Dendritic cell treated with granulocyte-macrophage colony-stimulating factor and Interleukin-4, amounts not matched to agents 40 ng/mL and 50 ng/mL, for 4 days (primary cell): ENCODE data around the gene HAX1.
"Not testable (repeated sequence)": the region's sequence is repeated elsewhere in the genome, so short reads cannot be mapped to it uniquely, and the experiment has no call there.

Experiments
- H3K27ac Mint-ChIP-seq: one replicate; pipeline ENCODE4 v1.8.0; 2022; ENCODE audit warnings: mild to moderate bottlenecking, mixed read lengths
- H3K27me3 Mint-ChIP-seq: one replicate; pipeline ENCODE4 v1.8.0; 2022; ENCODE audit warnings: mild to moderate bottlenecking, mixed read lengths
- H3K36me3 Mint-ChIP-seq: one replicate; pipeline ENCODE4 v1.8.0; 2022; ENCODE audit warnings: low read depth, mixed read lengths
- H3K4me1 Mint-ChIP-seq: one replicate; pipeline ENCODE4 v1.8.0; 2022; ENCODE audit warnings: low read depth, mixed read lengths
- H3K4me3 Mint-ChIP-seq: one replicate; pipeline ENCODE4 v1.8.0; 2022; ENCODE audit warnings: mild to moderate bottlenecking, moderate library complexity, mixed read lengths
- H3K9me3 Mint-ChIP-seq: one replicate; pipeline ENCODE4 v1.8.0; 2022; ENCODE audit warnings: mixed read lengths
- intact Hi-C: fragments of 100-400 bp; cut with micrococcal nuclease; formaldehyde crosslinking; loops from one replicate; pipeline ENCODE4 v1.15.0; 2022

The HAX1 gene

GRCh38 chr1:154304664-154305337 lies 32.4 kb downstream of the HAX1 start:
- H3K27me3 Mint-ChIP-seq: peaks cover 8% of the 10 kb centered on the region
- H3K9me3 Mint-ChIP-seq: no peaks in the 10 kb centered on the region
- intact Hi-C loops: loop anchor here (10.0 kb wide), 1 partner anchor 280 kb away; no protein-coding TSS in a partner anchor
- H3K4me3 Mint-ChIP-seq: no peak overlapping the region
- no peaks in the 10 kb centered on the region for H3K36me3 Mint-ChIP-seq
- no peaks in the 10 kb centered on the region for H3K4me1 Mint-ChIP-seq
- no peak overlapping the region for H3K27ac Mint-ChIP-seq

GRCh38 chr1:154306151-154306550 lies 33.7 kb downstream of the HAX1 start:
- H3K36me3 Mint-ChIP-seq: no peaks in the 10 kb centered on the region
- H3K4me3 Mint-ChIP-seq: no peak overlapping the region
- H3K27ac Mint-ChIP-seq: no peak overlapping the region
- H3K9me3 Mint-ChIP-seq: no peaks in the 10 kb centered on the region
- H3K27me3 Mint-ChIP-seq: peaks cover 8% of the 10 kb centered on the region
- H3K4me1 Mint-ChIP-seq: no peaks in the 10 kb centered on the region
- intact Hi-C loops: loop anchor here (10.0 kb wide), 1 partner anchor 281 kb away; no protein-coding TSS in a partner anchor

GRCh38 chr1:154307670-154308270 lies 35.3 kb downstream of the HAX1 start:
- not testable (repeated sequence) for H3K27ac Mint-ChIP-seq, H3K4me1 Mint-ChIP-seq, H3K4me3 Mint-ChIP-seq, H3K9me3 Mint-ChIP-seq, H3K27me3 Mint-ChIP-seq, H3K36me3 Mint-ChIP-seq
- intact Hi-C loops: loop anchor here (10.0 kb wide), 1 partner anchor 283 kb away; no protein-coding TSS in a partner anchor

GRCh38 chr1:154309136-154309535 lies 36.7 kb downstream of the HAX1 start:
- not testable (repeated sequence) for H3K4me3 Mint-ChIP-seq, H3K4me1 Mint-ChIP-seq, H3K27me3 Mint-ChIP-seq, H3K9me3 Mint-ChIP-seq, H3K27ac Mint-ChIP-seq, H3K36me3 Mint-ChIP-seq
- intact Hi-C loops: loop anchor here (10.0 kb wide), 1 partner anchor 284 kb away; no protein-coding TSS in a partner anchor

GRCh38 chr1:154312229-154313065 lies 40.0 kb downstream of the HAX1 start:
- H3K27me3 Mint-ChIP-seq, H3K36me3 Mint-ChIP-seq, H3K4me1 Mint-ChIP-seq, H3K27ac Mint-ChIP-seq, H3K4me3 Mint-ChIP-seq, H3K9me3 Mint-ChIP-seq, intact Hi-C loops: not testable (repeated sequence)

GRCh38 chr1:154313066-154313356 lies 40.6 kb downstream of the HAX1 start:
- intact Hi-C loops: no loop called here
- H3K4me1 Mint-ChIP-seq: no peaks in the 10 kb centered on the region

GRCh38 chr1:154314226-154314625 lies 41.8 kb downstream of the HAX1 start:
- H3K4me3 Mint-ChIP-seq, H3K36me3 Mint-ChIP-seq, H3K27ac Mint-ChIP-seq, H3K27me3 Mint-ChIP-seq, intact Hi-C loops, H3K4me1 Mint-ChIP-seq, H3K9me3 Mint-ChIP-seq: not testable (repeated sequence)

More at GRCh38 chr1:154313066-154313356, 40.6 kb downstream of the HAX1 start:
- Mint-ChIP-seq H3K27ac (no peak overlapping the region), H3K4me3 (no peak overlapping the region), H3K9me3 (no peaks in the 10 kb centered on the region), H3K36me3 (no peaks in the 10 kb centered on the region), H3K27me3 (peaks cover 5% of the 10 kb centered on the region)

GRCh38 chr1:154316704-154317103 lies 44.3 kb downstream of the HAX1 start:
- Mint-ChIP-seq H3K4me3 (no peak overlapping the region), H3K36me3 (no peaks in the 10 kb centered on the region), H3K27me3 (peaks cover 21% of the 10 kb centered on the region), H3K27ac (no peak overlapping the region), H3K9me3 (no peaks in the 10 kb centered on the region), H3K4me1 (no peaks in the 10 kb centered on the region)
- intact Hi-C loops: no loop called here

- Mint-ChIP-seq H3K9me3 (no peaks in the 10 kb centered on the region), H3K36me3 (no peaks in the 10 kb centered on the region), H3K4me3 (no peak overlapping the region), H3K4me1 (no peaks in the 10 kb centered on the region), H3K27ac (no peak overlapping the region), H3K27me3 (peaks cover 34% of the 10 kb centered on the region)
- intact Hi-C loops: no loop called here
Observed at GRCh38 chr1:154318386-154318785, 46.0 kb downstream of the HAX1 start.

- no peak within 1 kb of the TSS for H3K27ac Mint-ChIP-seq
- peaks cover 19% of the 10 kb centered on the region for H3K4me1 Mint-ChIP-seq
- H3K9me3 Mint-ChIP-seq: no peaks in the 10 kb centered on the region
- H3K4me3 Mint-ChIP-seq: no peak within 1 kb of the TSS
- peaks cover 57% of the 10 kb centered on the region for H3K27me3 Mint-ChIP-seq
- no peaks in the 10 kb centered on the region for H3K36me3 Mint-ChIP-seq
- intact Hi-C loops: no loop called here
Observed at GRCh38 chr1:154320882-154321608, 48.6 kb downstream of the HAX1 start, which contains the start of gene AQP10. TSS of gene AQP10 (plus strand) at chr1:154321093. CDS start at chr1:154321156, 63 bp downstream.

- peaks cover 24% of the 10 kb centered on the region for H3K4me1 Mint-ChIP-seq
- H3K27ac Mint-ChIP-seq, intact Hi-C loops, H3K36me3 Mint-ChIP-seq, H3K4me3 Mint-ChIP-seq, H3K9me3 Mint-ChIP-seq: not testable (repeated sequence)
- H3K27me3 Mint-ChIP-seq: peaks cover 61% of the 10 kb centered on the region
Observed at GRCh38 chr1:154321609-154321934, 49.1 kb downstream of the HAX1 start.

GRCh38 chr1:154323493-154323892 lies 51.1 kb downstream of the HAX1 start:
- no peak overlapping the region for H3K4me3 Mint-ChIP-seq
- intact Hi-C loops: no loop called here
- H3K9me3 Mint-ChIP-seq: no peaks in the 10 kb centered on the region
- H3K36me3 Mint-ChIP-seq: no peaks in the 10 kb centered on the region
- no peak overlapping the region for H3K27ac Mint-ChIP-seq
- H3K27me3 Mint-ChIP-seq: peaks cover 66% of the 10 kb centered on the region
- H3K4me1 Mint-ChIP-seq: peaks cover 42% of the 10 kb centered on the region

- no peak overlapping the region for H3K27ac Mint-ChIP-seq
- H3K4me3 Mint-ChIP-seq: no peak overlapping the region
- peaks cover 72% of the 10 kb centered on the region for H3K27me3 Mint-ChIP-seq
- intact Hi-C loops: no loop called here
- H3K4me1 Mint-ChIP-seq: peaks cover 49% of the 10 kb centered on the region
- no peaks in the 10 kb centered on the region for H3K9me3 Mint-ChIP-seq
- H3K36me3 Mint-ChIP-seq: no peaks in the 10 kb centered on the region
Observed at GRCh38 chr1:154324241-154324640, 51.8 kb downstream of the HAX1 start.
